ENCODE measurements around the gene KBTBD2.

DNA sequence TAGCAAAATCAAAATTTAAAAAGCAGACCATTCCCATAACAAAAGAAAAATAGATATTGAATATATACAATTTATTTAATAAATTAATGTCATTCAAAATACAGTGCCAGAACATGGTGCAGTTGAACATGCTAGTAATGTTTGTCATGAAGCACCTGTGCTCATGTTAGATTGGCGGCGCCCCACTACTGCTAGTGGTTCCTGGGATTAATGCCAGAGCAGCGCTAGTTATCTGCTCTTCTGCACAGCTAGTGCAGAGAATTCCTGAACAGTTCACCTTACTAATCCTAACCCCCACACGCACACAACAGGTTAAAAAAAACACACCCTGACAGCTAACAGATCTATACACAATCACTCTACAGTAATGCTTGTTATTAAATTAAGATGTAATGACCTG lies 23.4 kb downstream of the KBTBD2 start:
- TF ChIP-seq, protein P1, sequence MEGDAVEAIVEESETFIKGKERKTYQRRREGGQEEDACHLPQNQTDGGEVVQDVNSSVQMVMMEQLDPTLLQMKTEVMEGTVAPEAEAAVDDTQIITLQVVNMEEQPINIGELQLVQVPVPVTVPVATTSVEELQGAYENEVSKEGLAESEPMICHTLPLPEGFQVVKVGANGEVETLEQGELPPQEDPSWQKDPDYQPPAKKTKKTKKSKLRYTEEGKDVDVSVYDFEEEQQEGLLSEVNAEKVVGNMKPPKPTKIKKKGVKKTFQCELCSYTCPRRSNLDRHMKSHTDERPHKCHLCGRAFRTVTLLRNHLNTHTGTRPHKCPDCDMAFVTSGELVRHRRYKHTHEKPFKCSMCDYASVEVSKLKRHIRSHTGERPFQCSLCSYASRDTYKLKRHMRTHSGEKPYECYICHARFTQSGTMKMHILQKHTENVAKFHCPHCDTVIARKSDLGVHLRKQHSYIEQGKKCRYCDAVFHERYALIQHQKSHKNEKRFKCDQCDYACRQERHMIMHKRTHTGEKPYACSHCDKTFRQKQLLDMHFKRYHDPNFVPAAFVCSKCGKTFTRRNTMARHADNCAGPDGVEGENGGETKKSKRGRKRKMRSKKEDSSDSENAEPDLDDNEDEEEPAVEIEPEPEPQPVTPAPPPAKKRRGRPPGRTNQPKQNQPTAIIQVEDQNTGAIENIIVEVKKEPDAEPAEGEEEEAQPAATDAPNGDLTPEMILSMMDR (conservative IDR thresholded peaks at IDR 0.05; ENCODE audit: low read depth, low read length): no peak
- no peak for TF ChIP-seq EZH2phosphoT487 (IDR thresholded peaks at IDR 0.05; ENCODE audit: borderline replicate concordance, low read length)
- no peak for TF ChIP-seq EZH2 (IDR thresholded peaks at IDR 0.05; ENCODE audit: low read length, unreplicated experiment)
